ENCODE measurements around the gene CTNNA1. TPM values are rescaled to one million over a fixed set of nuclear protein-coding genes. Genes with fewer than 3 reads are reported as not detected.
"Not testable (repeated sequence)": the region's sequence is repeated elsewhere in the genome, so short reads cannot be mapped to it uniquely, and the experiment has no call there.

The CTNNA1 gene
- total and polyA plus RNA-seq, 2 experiments from 2014 or later: 171 to 260 TPM

DNA sequence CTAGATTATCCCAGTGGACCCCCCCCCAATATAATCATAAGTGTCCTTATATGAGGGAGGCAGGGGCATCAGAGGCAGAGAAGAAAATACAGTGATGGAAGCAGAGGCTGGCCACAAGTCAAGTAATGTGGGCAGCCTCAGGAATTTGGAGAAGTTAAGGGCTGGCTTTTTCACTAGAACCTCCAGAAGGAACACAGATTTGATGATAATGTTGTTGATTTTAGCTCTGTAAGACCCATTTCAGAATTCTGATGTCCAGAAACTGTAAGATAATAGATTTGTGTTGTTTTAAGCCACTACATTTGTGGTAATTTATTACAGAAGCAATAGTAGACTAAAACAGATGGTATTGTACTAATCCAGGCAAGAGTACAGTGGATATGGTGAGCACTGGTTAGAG is 158.2 kb downstream of the CTNNA1 start:
- no peaks in the 10 kb centered on the region for H3K36me3 ChIP-seq
- H3K27ac ChIP-seq: no peak overlapping the region
- peak in 1 of 2 donors; percentile 60 for DNase-seq (ENCODE audit: low read depth in 1 of 2, low spot score in 1 of 2)
- no peaks in the 10 kb centered on the region for H3K4me1 ChIP-seq (ENCODE audit: low read depth)
- H3K9me3 ChIP-seq (ENCODE audit: low read depth): no peaks in the 10 kb centered on the region
- H3K4me3 ChIP-seq: no peak overlapping the region
- TF ChIP-seq, protein P1, sequence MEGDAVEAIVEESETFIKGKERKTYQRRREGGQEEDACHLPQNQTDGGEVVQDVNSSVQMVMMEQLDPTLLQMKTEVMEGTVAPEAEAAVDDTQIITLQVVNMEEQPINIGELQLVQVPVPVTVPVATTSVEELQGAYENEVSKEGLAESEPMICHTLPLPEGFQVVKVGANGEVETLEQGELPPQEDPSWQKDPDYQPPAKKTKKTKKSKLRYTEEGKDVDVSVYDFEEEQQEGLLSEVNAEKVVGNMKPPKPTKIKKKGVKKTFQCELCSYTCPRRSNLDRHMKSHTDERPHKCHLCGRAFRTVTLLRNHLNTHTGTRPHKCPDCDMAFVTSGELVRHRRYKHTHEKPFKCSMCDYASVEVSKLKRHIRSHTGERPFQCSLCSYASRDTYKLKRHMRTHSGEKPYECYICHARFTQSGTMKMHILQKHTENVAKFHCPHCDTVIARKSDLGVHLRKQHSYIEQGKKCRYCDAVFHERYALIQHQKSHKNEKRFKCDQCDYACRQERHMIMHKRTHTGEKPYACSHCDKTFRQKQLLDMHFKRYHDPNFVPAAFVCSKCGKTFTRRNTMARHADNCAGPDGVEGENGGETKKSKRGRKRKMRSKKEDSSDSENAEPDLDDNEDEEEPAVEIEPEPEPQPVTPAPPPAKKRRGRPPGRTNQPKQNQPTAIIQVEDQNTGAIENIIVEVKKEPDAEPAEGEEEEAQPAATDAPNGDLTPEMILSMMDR (IDR thresholded peaks at IDR 0.05; ENCODE audit: low read depth, low read length): no peak
- no peaks in the 10 kb centered on the region for H3K27me3 ChIP-seq

DNA sequence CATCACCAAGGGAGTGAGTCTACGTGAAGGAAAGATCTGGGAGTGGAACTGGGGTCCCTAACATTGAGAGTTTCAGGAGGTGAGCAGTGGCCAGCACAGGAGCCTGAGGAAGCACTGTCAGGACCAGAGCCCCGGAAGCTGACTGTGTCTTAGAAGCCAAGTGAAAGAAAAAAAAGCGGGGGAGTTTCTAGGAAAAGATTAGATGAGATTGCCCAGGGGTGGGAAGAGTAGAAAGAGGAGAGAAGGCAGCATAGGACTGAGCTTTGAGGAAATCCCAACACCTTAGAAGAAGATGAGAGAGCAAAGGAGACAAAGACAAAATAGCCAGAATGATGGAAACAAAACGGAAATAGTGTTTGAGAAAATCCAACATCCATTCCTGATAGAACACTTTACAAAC is 158.9 kb downstream of the CTNNA1 start:
- Histone ChIP-seq H3K36me3 (no peaks in the 10 kb centered on the region), H3K9me3 (ENCODE audit: low read depth) (no peaks in the 10 kb centered on the region)
- TF ChIP-seq, protein P1 (IDR thresholded peaks at IDR 0.05; ENCODE audit: low read depth, low read length): no peak

DNA sequence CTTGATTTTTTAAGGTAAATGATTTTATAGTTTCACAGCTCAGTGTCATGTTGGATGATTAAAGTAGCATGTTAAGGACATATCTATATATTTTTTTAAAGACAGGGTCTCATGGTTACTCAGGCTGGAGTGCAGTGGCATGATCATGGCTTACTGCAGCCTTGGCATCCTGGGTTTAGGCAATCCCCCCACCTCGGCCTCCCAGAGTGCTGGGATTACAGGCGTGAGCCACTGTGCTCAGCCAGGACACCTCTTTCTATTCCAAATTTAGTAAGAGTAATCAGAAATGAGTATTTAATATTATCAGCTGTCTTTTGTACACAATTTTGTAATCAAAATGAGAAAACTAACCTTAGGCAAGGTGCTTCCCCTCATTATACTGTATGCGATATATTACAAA is 160.5 kb downstream of the CTNNA1 start:
- H3K4me3 ChIP-seq: no peak overlapping the region
- TF ChIP-seq, protein P1 (IDR thresholded peaks at IDR 0.05; ENCODE audit: low read depth, low read length): no peak
- H3K4me1 ChIP-seq (ENCODE audit: low read depth): no peaks in the 10 kb centered on the region
- no peaks in the 10 kb centered on the region for H3K27me3 ChIP-seq
- DNase-seq (ENCODE audit: low read depth in 1 of 2, low spot score in 1 of 2): no peak
- no peak overlapping the region for H3K27ac ChIP-seq
- H3K9me3 ChIP-seq (ENCODE audit: low read depth): no peaks in the 10 kb centered on the region
- H3K36me3 ChIP-seq: peaks cover 12% of the 10 kb centered on the region

More for the DNA sequence above, 158.9 kb downstream of the CTNNA1 start:
- no peak for DNase-seq (ENCODE audit: low read depth in 1 of 2, low spot score in 1 of 2)
- H3K27me3 ChIP-seq: no peaks in the 10 kb centered on the region
- H3K27ac ChIP-seq: no peak overlapping the region
- H3K4me1 ChIP-seq (ENCODE audit: low read depth): no peaks in the 10 kb centered on the region
- H3K4me3 ChIP-seq: no peak overlapping the region

DNA sequence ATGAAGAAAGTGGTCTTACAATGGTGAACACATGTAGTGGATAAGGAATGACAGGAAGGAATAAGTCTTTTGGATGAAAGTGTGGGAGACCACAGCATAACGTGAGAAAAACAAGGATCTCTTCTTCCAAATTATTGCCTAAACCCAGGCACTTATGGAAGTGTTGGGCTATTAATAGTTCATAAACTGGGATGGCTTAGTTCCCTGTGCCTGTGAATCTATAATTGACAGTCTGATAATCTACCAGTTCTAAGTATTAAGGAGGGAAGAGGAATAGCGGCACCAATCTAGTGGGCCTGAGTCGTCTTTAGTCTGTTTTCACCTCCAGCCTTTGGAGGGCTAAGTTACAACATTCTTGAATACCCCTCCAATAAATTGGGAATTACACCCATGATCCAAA is 161.1 kb downstream of the CTNNA1 start:
- H3K27ac ChIP-seq: no peak overlapping the region
- H3K4me1 ChIP-seq (ENCODE audit: low read depth): no peaks in the 10 kb centered on the region
- no peak for DNase-seq (ENCODE audit: low read depth in 1 of 2, low spot score in 1 of 2)
- H3K27me3 ChIP-seq: no peaks in the 10 kb centered on the region
- TF ChIP-seq, protein P1 (IDR thresholded peaks at IDR 0.05; ENCODE audit: low read depth, low read length): no peak
- H3K4me3 ChIP-seq: no peak overlapping the region
- H3K9me3 ChIP-seq (ENCODE audit: low read depth): no peaks in the 10 kb centered on the region
- peaks cover 16% of the 10 kb centered on the region for H3K36me3 ChIP-seq

DNA sequence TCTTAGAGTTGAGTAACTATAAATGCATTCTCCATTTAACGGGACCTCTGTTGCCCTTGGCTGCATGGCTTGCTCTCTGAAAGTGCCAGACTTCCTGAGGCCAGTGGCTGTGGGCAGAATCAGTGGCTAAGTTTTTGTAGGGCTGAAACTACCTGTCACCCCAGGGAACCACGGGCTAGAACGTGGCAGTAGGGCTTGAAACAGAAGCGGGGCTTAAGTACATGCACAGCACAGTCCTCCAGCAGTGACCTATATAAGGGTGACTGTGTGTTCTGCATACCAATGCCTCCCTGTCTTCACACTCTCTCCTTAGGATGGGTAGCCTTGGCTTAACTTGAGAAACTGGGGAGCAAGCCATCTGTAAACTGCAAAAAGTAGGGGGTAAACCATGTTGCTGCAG is 165.5 kb downstream of the CTNNA1 start:
- no peaks in the 10 kb centered on the region for H3K9me3 ChIP-seq (ENCODE audit: low read depth)
- DNase-seq (ENCODE audit: low read depth in 1 of 2, low spot score in 1 of 2): no peak
- no peak overlapping the region for H3K27ac ChIP-seq
- H3K36me3 ChIP-seq: peaks cover 16% of the 10 kb centered on the region
- H3K27me3 ChIP-seq: no peaks in the 10 kb centered on the region
- TF ChIP-seq, protein P1 (IDR thresholded peaks at IDR 0.05; ENCODE audit: low read depth, low read length): no peak
- H3K4me3 ChIP-seq: no peak overlapping the region
- no peaks in the 10 kb centered on the region for H3K4me1 ChIP-seq (ENCODE audit: low read depth)

DNA sequence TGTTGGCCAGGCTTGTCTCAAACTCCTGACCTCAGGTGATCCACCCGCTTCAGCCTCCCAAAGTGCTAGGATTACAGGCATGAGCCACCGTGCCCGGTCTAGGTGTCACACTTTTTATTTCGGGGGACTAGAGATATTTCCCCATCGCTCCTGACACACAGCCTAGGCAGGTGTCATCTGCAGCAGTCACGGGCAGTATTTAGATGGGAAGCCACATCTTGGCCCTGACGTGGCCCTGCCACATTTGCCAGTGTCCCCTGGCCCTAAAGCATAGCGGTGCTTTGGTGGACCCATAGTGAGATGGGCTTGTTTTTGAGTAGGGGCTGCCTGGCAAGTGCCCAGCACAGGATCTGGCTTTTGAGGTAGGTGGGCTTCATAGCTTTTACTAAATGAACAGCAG is 167.0 kb downstream of the CTNNA1 start:
- Histone ChIP-seq H3K27ac (no peak overlapping the region), H3K9me3 (ENCODE audit: low read depth) (no peaks in the 10 kb centered on the region), H3K4me1 (ENCODE audit: low read depth) (no peaks in the 10 kb centered on the region), H3K36me3 (peaks cover 25% of the 10 kb centered on the region), H3K4me3 (no peak overlapping the region), H3K27me3 (no peaks in the 10 kb centered on the region)
- TF ChIP-seq, protein P1 (IDR thresholded peaks at IDR 0.05; ENCODE audit: low read depth, low read length): no peak
- DNase-seq (ENCODE audit: low read depth in 1 of 2, low spot score in 1 of 2): no peak

DNA sequence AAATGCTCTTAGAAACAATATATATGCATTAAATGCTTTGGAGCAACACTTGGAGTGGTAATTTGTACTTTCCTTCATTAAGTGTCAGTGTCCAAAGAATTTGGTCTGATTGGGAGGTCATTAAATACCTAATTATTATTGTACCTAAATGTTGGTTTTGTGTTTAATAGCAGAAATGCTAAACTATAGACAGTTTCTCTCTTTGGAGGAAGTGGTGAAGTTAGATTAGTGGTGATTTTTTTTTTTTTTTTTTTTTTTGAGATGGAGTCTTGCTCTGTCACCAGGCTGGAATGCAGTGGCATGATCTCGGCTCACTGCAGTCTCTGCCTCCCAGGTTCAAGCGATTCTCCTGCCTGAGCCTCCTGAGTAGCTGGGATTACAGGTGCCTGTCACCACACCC is 168.1 kb downstream of the CTNNA1 start:
- not testable (repeated sequence) for H3K4me1 ChIP-seq (ENCODE audit: low read depth); H3K4me3 ChIP-seq; H3K9me3 ChIP-seq (ENCODE audit: low read depth); H3K27ac ChIP-seq; H3K27me3 ChIP-seq; DNase-seq (ENCODE audit: low read depth in 1 of 2, low spot score in 1 of 2)
- peaks cover 31% of the 10 kb centered on the region for H3K36me3 ChIP-seq

All from cardiac muscle cell (in vitro differentiated cells and primary cell).